Measurements from ENCODE around the gene MBOAT1. TPM values are rescaled to one million over a fixed set of nuclear protein-coding genes. Genes with fewer than 3 reads are reported as not detected.

MBOAT1 gene
- total RNA-seq, 1 experiment from 2014 or later, result 9.9 TPM

- H3K27ac Mint-ChIP-seq, result no peak overlapping the region
- H3K4ac ChIP-seq (ENCODE audit: low read depth, low read length), result no peak overlapping the region
- H3K27ac ChIP-seq (ENCODE audit: insufficient read length, low read depth, low read length), result no peak overlapping the region
- WGBS (ENCODE audit: extremely low coverage, insufficient read length, low lambda C conversion rate), result no CpG with 5 or more reads among the region's 4 CpGs
- no peak overlapping the region for H4K5ac ChIP-seq (ENCODE audit: insufficient read length, low read depth, low read length)
- no peak overlapping the region for H3K18ac ChIP-seq (ENCODE audit: insufficient read length, low read depth, low read length)
- 0 out of 2 replicates have a peak, but pooled peaks cover 2% of the 10 kb centered on the region for H3K4me1 ChIP-seq (ENCODE audit: insufficient read depth, low read length)
- H2AFZ ChIP-seq (ENCODE audit: low read length), result no peak overlapping the region
- H2AK5ac ChIP-seq (ENCODE audit: insufficient read length, low read length), result no peak overlapping the region
- H3K4me3 Mint-ChIP-seq, result no peak overlapping the region
- no peak overlapping the region for H3K14ac ChIP-seq (ENCODE audit: insufficient read depth, low read length)
- H3K9ac ChIP-seq (ENCODE audit: extremely low read depth, insufficient read length, low read length), result no peak overlapping the region
- H3T11ph ChIP-seq (ENCODE audit: low read length), result no peak overlapping the region
- H3K23ac ChIP-seq (ENCODE audit: insufficient read length, low read depth, low read length), result no peak overlapping the region
- H4K8ac ChIP-seq (replicated peaks; ENCODE audit: insufficient read length, low read depth, low read length), result no peak overlapping the region
- H3K9me3 Mint-ChIP-seq, result no peaks in the 10 kb centered on the region; a peak in 2 of 5 replicates
- no peak overlapping the region for H3K56ac ChIP-seq (ENCODE audit: insufficient read length, low read depth, low read length)
- H3K27me3 Mint-ChIP-seq (ENCODE audit: low read depth), result no peaks in the 10 kb centered on the region; the same call in 1 of the 2 replicates
- H2BK12ac ChIP-seq (ENCODE audit: insufficient read length, low read depth, low read length), result no peak overlapping the region
- no peak overlapping the region for H2BK15ac ChIP-seq (ENCODE audit: low read depth, low read length)
- no peak overlapping the region for H4K91ac ChIP-seq (ENCODE audit: insufficient read length, low read depth, low read length)
- no peaks in the 10 kb centered on the region for H3K27me3 ChIP-seq (ENCODE audit: insufficient read depth, low read length)
- no peaks in the 10 kb centered on the region for H3K23me2 ChIP-seq (ENCODE audit: insufficient read length, low read depth, low read length, poor library complexity, severe bottlenecking)
- no peak for DNase-seq
- no peaks in the 10 kb centered on the region for H4K20me1 ChIP-seq (ENCODE audit: control insufficient read depth, insufficient read depth, insufficient read length)
- TF ChIP-seq CTCF (conservative IDR thresholded peaks at IDR 0.05), result no peak
- H2BK20ac ChIP-seq (ENCODE audit: low read depth, low read length, poor library complexity, severe bottlenecking), result no peak overlapping the region
- H3K4me1 Mint-ChIP-seq, result peaks cover 0 to 5% of the 10 kb centered on the region in 2 experiments; a peak in 1 of 4 replicates
- no peaks in the 10 kb centered on the region for H3K79me2 ChIP-seq (ENCODE audit: insufficient read depth, low read length)
- H3K9me3 ChIP-seq (ENCODE audit: control insufficient read depth, low read depth, low read length), result no peaks in the 10 kb centered on the region
- H3K4me2 ChIP-seq (ENCODE audit: insufficient read depth, insufficient read length, low read length), result no peak overlapping the region
- peaks cover 0 to 4% (median 0%) of the 10 kb centered on the region in 3 experiments; a peak in 3 of 7 replicates for H3K36me3 Mint-ChIP-seq (ENCODE audit: insufficient read depth in 1 of 3, low read depth in 3 of 3)
- H2BK5ac ChIP-seq (ENCODE audit: insufficient read length, low read length), result no peak overlapping the region
- no peaks in the 10 kb centered on the region for H3K79me1 ChIP-seq (ENCODE audit: insufficient read depth, low read depth, low read length, poor library complexity, severe bottlenecking)
- no peak overlapping the region for H2BK120ac ChIP-seq (ENCODE audit: low read depth, low read length, poor library complexity, severe bottlenecking)
Observed at GRCh38 chr6:20175810-20176410, 36.4 kb downstream of the MBOAT1 start.
